H1 (cell line): Measurements from ENCODE around the gene ING5. TPM values are rescaled to one million over a fixed set of nuclear protein-coding genes. Genes with fewer than 3 reads are reported as not detected.

ENCODE experiments used
- BACH1 ChIP-seq: IDR thresholded peaks from 2 replicates; pipeline ENCODE4 v1.6.1; 2012; ENCODE audit warnings: low read length, improper control_type of control experiment
- CBX5 ChIP-seq: fragments of 300-800, 300-1000 bp; sonication (generic); IDR thresholded peaks from 2 replicates; pipeline ENCODE4 v1.7.1; 2016; ENCODE audit warnings: antibody characterized with exemption, low read length, low read depth
- CEBPB ChIP-seq: IDR thresholded peaks from 2 replicates; pipeline ENCODE4 v1.6.1; 2012; ENCODE audit warnings: low read depth, low read length
- KDM5A ChIP-seq: fragments of 200-600 bp; IDR thresholded peaks from 2 replicates; pipeline ENCODE4 v1.7.1; 2012; ENCODE audit warnings: mild to moderate bottlenecking, low read length, inconsistent platforms, mixed read lengths
- SIRT6 ChIP-seq: IDR thresholded peaks from one replicate; pipeline ENCODE4 v1.7.1; 2012; ENCODE audit warnings: low read length, inconsistent platforms
- SP1 ChIP-seq: IDR thresholded peaks from 2 replicates; pipeline ENCODE4 v1.6.1; 2011; ENCODE audit warnings: low read depth, low read length
- SP2 ChIP-seq: IDR thresholded peaks from 2 replicates; pipeline ENCODE4 v1.6.1; 2012; ENCODE audit warnings: mild to moderate bottlenecking, low read length, inconsistent platforms
- ZNF274 ChIP-seq: IDR thresholded peaks from 2 replicates; pipeline ENCODE4 v1.7.0; 2012; ENCODE audit warnings: low read length, borderline replicate concordance; ENCODE audit errors: extremely low read depth
- polyA plus RNA-seq, 7 experiments: library from polyadenylated mRNA; depleted of rRNA in 3 of 7; stranded (reverse) in 5 of 7; unstranded in 2 of 7; fragments of >200 nt in 5 of 7; fragments of 200-250 nt in 2 of 7; gene quantifications; 1 replicate in 5 of 7; 2 replicates in 1 of 7; 4 replicates in 1 of 7; pipeline versions ENCODE4 v1.2.1 to v1.2.3, GENCODE V29; 2011 to 2013; ENCODE audit warnings: missing spikeins in 2 of 7, mixed read lengths in 2 of 7
- total RNA-seq: library from RNA; stranded (reverse); fragmentation: NEBNext Ultra II Directional; extraction: Animal tissue kit (Norgen Biotek cat#: 25700); gene quantifications from 2 replicates; pipeline ENCODE4 v1.2.1, GENCODE V29; 2021
- TF ChIP-seq, protein P1 (sequence below): fragments of 300-600 bp; sonication (generic); IDR thresholded peaks from 2 replicates; pipeline ENCODE4 v1.7.1; 2012; ENCODE audit warnings: low read length, moderate library complexity, mild to moderate bottlenecking, inconsistent platforms; ENCODE audit not compliant: insufficient replicate concordance
- TF ChIP-seq, protein P2 (sequence below): IDR thresholded peaks from 2 replicates; pipeline ENCODE4 v1.6.1; 2012; ENCODE audit warnings: low read length, inconsistent platforms

ING5 gene
- total and polyA plus RNA-seq, 2 of the 8 experiments (the other 6 are each of a cell fraction or from before 2014, with no cell fraction given): 41.5 to 47.4 TPM

DNA sequence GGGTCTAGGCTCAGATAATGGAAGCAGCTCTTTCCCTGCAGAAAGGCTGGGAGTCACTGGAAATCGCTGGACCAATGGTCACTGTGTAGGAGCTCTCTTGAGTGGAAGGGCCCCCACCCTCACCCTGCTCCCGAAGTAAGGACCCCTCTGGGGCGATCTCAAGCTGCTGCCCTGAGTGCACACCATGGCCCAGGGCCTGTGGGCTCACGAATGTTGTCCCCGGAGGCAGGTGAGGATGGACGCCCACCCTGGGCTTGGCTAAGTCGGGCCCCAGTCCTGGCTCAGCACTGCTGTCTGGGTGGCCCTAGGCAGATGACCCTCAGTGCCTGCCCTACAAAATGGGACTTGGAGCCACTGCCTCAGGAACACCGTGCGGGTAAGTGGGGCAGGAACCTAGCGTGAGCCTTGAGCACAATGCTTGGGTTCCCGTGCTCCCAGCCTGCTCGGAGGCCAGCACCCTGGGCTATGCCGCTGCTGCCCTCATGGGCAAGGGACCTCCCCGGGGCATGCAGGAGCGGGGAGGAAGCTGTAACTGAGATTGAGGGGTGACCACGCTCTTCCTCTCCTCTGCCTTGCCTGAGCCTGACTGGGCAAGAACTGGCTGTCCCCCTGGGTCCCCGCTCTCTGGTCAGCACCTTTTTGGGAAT is 36.3 kb downstream of the ING5 start (continued):
- TF ChIP-seq, protein P1, sequence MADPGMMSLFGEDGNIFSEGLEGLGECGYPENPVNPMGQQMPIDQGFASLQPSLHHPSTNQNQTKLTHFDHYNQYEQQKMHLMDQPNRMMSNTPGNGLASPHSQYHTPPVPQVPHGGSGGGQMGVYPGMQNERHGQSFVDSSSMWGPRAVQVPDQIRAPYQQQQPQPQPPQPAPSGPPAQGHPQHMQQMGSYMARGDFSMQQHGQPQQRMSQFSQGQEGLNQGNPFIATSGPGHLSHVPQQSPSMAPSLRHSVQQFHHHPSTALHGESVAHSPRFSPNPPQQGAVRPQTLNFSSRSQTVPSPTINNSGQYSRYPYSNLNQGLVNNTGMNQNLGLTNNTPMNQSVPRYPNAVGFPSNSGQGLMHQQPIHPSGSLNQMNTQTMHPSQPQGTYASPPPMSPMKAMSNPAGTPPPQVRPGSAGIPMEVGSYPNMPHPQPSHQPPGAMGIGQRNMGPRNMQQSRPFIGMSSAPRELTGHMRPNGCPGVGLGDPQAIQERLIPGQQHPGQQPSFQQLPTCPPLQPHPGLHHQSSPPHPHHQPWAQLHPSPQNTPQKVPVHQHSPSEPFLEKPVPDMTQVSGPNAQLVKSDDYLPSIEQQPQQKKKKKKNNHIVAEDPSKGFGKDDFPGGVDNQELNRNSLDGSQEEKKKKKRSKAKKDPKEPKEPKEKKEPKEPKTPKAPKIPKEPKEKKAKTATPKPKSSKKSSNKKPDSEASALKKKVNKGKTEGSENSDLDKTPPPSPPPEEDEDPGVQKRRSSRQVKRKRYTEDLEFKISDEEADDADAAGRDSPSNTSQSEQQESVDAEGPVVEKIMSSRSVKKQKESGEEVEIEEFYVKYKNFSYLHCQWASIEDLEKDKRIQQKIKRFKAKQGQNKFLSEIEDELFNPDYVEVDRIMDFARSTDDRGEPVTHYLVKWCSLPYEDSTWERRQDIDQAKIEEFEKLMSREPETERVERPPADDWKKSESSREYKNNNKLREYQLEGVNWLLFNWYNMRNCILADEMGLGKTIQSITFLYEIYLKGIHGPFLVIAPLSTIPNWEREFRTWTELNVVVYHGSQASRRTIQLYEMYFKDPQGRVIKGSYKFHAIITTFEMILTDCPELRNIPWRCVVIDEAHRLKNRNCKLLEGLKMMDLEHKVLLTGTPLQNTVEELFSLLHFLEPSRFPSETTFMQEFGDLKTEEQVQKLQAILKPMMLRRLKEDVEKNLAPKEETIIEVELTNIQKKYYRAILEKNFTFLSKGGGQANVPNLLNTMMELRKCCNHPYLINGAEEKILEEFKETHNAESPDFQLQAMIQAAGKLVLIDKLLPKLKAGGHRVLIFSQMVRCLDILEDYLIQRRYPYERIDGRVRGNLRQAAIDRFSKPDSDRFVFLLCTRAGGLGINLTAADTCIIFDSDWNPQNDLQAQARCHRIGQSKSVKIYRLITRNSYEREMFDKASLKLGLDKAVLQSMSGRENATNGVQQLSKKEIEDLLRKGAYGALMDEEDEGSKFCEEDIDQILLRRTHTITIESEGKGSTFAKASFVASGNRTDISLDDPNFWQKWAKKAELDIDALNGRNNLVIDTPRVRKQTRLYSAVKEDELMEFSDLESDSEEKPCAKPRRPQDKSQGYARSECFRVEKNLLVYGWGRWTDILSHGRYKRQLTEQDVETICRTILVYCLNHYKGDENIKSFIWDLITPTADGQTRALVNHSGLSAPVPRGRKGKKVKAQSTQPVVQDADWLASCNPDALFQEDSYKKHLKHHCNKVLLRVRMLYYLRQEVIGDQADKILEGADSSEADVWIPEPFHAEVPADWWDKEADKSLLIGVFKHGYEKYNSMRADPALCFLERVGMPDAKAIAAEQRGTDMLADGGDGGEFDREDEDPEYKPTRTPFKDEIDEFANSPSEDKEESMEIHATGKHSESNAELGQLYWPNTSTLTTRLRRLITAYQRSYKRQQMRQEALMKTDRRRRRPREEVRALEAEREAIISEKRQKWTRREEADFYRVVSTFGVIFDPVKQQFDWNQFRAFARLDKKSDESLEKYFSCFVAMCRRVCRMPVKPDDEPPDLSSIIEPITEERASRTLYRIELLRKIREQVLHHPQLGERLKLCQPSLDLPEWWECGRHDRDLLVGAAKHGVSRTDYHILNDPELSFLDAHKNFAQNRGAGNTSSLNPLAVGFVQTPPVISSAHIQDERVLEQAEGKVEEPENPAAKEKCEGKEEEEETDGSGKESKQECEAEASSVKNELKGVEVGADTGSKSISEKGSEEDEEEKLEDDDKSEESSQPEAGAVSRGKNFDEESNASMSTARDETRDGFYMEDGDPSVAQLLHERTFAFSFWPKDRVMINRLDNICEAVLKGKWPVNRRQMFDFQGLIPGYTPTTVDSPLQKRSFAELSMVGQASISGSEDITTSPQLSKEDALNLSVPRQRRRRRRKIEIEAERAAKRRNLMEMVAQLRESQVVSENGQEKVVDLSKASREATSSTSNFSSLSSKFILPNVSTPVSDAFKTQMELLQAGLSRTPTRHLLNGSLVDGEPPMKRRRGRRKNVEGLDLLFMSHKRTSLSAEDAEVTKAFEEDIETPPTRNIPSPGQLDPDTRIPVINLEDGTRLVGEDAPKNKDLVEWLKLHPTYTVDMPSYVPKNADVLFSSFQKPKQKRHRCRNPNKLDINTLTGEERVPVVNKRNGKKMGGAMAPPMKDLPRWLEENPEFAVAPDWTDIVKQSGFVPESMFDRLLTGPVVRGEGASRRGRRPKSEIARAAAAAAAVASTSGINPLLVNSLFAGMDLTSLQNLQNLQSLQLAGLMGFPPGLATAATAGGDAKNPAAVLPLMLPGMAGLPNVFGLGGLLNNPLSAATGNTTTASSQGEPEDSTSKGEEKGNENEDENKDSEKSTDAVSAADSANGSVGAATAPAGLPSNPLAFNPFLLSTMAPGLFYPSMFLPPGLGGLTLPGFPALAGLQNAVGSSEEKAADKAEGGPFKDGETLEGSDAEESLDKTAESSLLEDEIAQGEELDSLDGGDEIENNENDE: no peak
- TF ChIP-seq CEBPB (no peak), SP2 (no peak), ZNF274 (no peak), KDM5A (no peak), SIRT6 (no peak), CBX5 (no peak), SP1 (no peak), BACH1 (no peak)
- TF ChIP-seq, protein P2, sequence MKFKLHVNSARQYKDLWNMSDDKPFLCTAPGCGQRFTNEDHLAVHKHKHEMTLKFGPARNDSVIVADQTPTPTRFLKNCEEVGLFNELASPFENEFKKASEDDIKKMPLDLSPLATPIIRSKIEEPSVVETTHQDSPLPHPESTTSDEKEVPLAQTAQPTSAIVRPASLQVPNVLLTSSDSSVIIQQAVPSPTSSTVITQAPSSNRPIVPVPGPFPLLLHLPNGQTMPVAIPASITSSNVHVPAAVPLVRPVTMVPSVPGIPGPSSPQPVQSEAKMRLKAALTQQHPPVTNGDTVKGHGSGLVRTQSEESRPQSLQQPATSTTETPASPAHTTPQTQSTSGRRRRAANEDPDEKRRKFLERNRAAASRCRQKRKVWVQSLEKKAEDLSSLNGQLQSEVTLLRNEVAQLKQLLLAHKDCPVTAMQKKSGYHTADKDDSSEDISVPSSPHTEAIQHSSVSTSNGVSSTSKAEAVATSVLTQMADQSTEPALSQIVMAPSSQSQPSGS: no peak
